Measurements from ENCODE around the gene APBB2. TPM values are rescaled to one million over a fixed set of nuclear protein-coding genes. Genes with fewer than 3 reads are reported as not detected.

APBB2 gene
- total and polyA plus RNA-seq, 5 experiments from 2014 or later, result 0.44 to 1.9 TPM; not detected in 3

GRCh38 chr4:40808926-40809457 is 405.4 kb downstream of the APBB2 start:
- POLR2A ChIA-PET, result no interaction called here
- Mint-ChIP-seq H3K27ac (no peak overlapping the region), H3K4me1 (no peaks in the 10 kb centered on the region), H3K4me3 (no peak overlapping the region), H3K36me3 (no peaks in the 10 kb centered on the region), H3K27me3 (peaks cover 0 to 9% (median 0%) of the 10 kb centered on the region in 5 donors), H3K9me3 (no peaks in the 10 kb centered on the region)
- ATAC-seq (no peak), DNase-seq (no peak)

- DNase-seq (no peak), ATAC-seq (no peak)
- H3K4me3 Mint-ChIP-seq, result no peak overlapping the region
- H3K27me3 Mint-ChIP-seq, result peaks cover 0 to 9% (median 2%) of the 10 kb centered on the region in 5 donors
- no peaks in the 10 kb centered on the region for H3K36me3 Mint-ChIP-seq
- no peak overlapping the region for H3K27ac Mint-ChIP-seq
- H3K9me3 Mint-ChIP-seq, result no peaks in the 10 kb centered on the region
- H3K4me1 Mint-ChIP-seq, result peaks cover 0 to 6% (median 0%) of the 10 kb centered on the region in 4 donors
- POLR2A ChIA-PET, result no interaction called here
Measured at GRCh38 chr4:40804598-40804997, 409.7 kb downstream of the APBB2 start.

- POLR2A ChIA-PET, result interaction anchor here (0.7 kb wide), 1 partner anchor 237 kb away, joined by 3 read pairs; no protein-coding TSS in a partner anchor
- Mint-ChIP-seq H3K27me3 (peaks cover 0 to 3% (median 0%) of the 10 kb centered on the region in 5 donors), H3K9me3 (no peaks in the 10 kb centered on the region), H3K36me3 (no peaks in the 10 kb centered on the region), H3K4me1 (peaks cover 0 to 6% (median 0%) of the 10 kb centered on the region in 4 donors), H3K27ac (no peak overlapping the region), H3K4me3 (no peak overlapping the region)
- DNase-seq (no peak), ATAC-seq (no peak)
Measured at GRCh38 chr4:40800064-40800463, 414.3 kb downstream of the APBB2 start.

DNA sequence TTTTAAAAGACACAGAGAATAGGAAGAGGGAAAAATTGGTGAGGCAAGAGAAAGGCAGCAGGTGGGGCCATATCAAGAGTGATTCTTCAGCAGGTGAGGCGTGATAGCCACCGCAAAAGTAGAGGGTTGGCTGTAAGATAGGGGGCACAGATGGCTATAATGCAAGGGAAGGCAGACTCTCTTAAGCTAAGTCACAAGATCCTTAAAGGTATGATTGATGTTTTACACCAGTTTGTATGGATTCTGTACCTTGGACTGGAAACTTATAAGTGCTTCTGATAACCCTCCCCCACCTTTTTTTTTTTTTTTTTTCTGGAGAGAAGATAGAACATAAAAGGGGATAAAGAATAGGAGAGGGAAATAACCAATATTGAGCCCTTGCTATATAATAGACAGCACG is 424.6 kb downstream of the APBB2 start:
- ATAC-seq (no peak), DNase-seq (no peak)
- H3K27ac Mint-ChIP-seq, result no peak overlapping the region
- H3K4me1 Mint-ChIP-seq, result no peaks in the 10 kb centered on the region
- no peak overlapping the region for H3K4me3 Mint-ChIP-seq
- H3K36me3 Mint-ChIP-seq, result no peaks in the 10 kb centered on the region
- peaks cover 1 to 11% (median 2%) of the 10 kb centered on the region in 5 donors for H3K27me3 Mint-ChIP-seq
- POLR2A ChIA-PET, result no interaction called here
- no peaks in the 10 kb centered on the region for H3K9me3 Mint-ChIP-seq

DNA sequence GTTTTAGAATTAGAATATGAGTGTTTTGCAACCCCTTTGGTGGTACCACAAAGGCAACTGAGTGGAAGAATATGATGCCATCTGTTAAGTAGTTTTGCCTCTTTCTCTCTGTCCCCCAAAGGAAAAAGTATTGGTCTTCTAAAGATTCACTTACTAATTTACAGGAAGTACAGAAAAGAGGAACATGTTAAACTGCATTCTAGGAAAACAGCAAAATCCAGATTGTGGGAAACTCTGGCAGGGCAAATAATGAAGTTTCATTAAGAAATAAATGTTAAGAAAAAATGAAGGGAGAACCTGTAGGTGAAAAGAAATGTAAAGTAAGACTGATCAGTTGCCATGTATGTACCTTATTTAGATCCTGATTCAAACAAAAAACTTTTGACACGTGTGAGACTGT is 425.3 kb downstream of the APBB2 start:
- no peak for ATAC-seq
- Mint-ChIP-seq H3K36me3 (no peaks in the 10 kb centered on the region), H3K27ac (no peak overlapping the region), H3K9me3 (no peaks in the 10 kb centered on the region), H3K27me3 (peaks cover 1 to 11% (median 2%) of the 10 kb centered on the region in 5 donors), H3K4me3 (no peak overlapping the region), H3K4me1 (no peaks in the 10 kb centered on the region)
- POLR2A ChIA-PET, result no interaction called here
- DNase-seq, result no peak

- Mint-ChIP-seq H3K27ac (no peak overlapping the region), H3K4me1 (no peaks in the 10 kb centered on the region)
Measured at GRCh38 chr4:40788331-40788730, 426.0 kb downstream of the APBB2 start.

GRCh38 chr4:40785727-40786126 is 428.6 kb downstream of the APBB2 start:
- Mint-ChIP-seq H3K4me1 (no peaks in the 10 kb centered on the region), H3K27ac (no peak overlapping the region), H3K9me3 (no peaks in the 10 kb centered on the region), H3K36me3 (no peaks in the 10 kb centered on the region), H3K27me3 (peaks cover 0 to 11% (median 2%) of the 10 kb centered on the region in 5 donors), H3K4me3 (no peak overlapping the region)
- DNase-seq, result no peak
- no peak for ATAC-seq
- POLR2A ChIA-PET, result no interaction called here

More at GRCh38 chr4:40788331-40788730, 426.0 kb downstream of the APBB2 start:
- Mint-ChIP-seq H3K9me3 (no peaks in the 10 kb centered on the region), H3K36me3 (no peaks in the 10 kb centered on the region), H3K27me3 (peaks cover 1 to 11% (median 2%) of the 10 kb centered on the region in 5 donors), H3K4me3 (no peak overlapping the region)
- POLR2A ChIA-PET, result no interaction called here
- ATAC-seq, result no peak
- DNase-seq, result no peak

DNA sequence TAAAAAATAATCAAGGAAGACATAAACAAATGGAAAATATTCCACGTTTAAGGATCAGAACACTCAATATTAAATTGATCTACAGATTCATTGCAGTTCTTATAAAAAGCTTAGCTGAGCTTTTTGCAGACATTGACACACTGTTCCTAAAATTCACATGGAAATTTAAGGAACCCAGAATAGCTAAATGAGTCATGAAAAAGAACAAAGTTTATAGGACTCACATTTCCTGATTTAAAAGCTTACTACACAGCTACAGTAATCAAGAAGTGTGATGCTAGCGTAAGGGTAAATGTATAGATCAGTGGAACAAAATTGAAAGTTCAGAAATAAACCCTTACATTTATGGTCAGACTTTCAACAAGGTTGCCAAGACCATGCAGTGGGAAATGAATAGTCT is 431.5 kb downstream of the APBB2 start:
- no peak for DNase-seq
- POLR2A ChIA-PET, result no interaction called here
- H3K9me3 Mint-ChIP-seq, result peaks cover 0 to 10% (median 2%) of the 10 kb centered on the region in 9 donors
- ATAC-seq, result no peak
- H3K27ac Mint-ChIP-seq, result no peak overlapping the region
- no peaks in the 10 kb centered on the region for H3K4me1 Mint-ChIP-seq
- peaks cover 0 to 4% (median 0%) of the 10 kb centered on the region in 3 donors for H3K36me3 Mint-ChIP-seq
- H3K4me3 Mint-ChIP-seq, result no peak overlapping the region
- peaks cover 0 to 7% (median 3%) of the 10 kb centered on the region in 5 donors for H3K27me3 Mint-ChIP-seq

DNA sequence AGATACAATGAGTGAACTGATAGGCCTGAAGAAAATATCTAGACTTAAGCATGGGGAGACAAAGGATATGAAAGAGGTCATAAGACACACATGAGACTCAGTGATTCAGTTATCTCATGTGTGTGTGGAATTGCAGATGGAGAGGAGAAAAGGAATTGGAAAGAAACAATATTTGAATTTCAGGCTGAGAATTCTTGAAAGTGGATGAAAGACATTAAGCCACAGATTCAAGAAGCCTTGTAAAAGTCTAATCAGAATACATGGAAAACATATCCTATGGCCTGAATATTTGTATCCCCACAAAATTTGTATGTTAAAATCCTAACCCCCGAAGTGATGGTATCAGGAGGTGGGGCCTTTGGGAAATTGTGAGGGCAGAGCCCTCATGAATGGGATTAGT is 436.3 kb downstream of the APBB2 start:
- H3K4me1 Mint-ChIP-seq, result no peaks in the 10 kb centered on the region
- peaks cover 0 to 9% (median 0%) of the 10 kb centered on the region in 3 donors for H3K36me3 Mint-ChIP-seq
- no peak overlapping the region for H3K4me3 Mint-ChIP-seq
- H3K27me3 Mint-ChIP-seq, result peaks cover 0 to 7% (median 4%) of the 10 kb centered on the region in 5 donors
- ATAC-seq (no peak), DNase-seq (no peak)
- H3K9me3 Mint-ChIP-seq, result peaks cover 0 to 15% (median 3%) of the 10 kb centered on the region in 9 donors
- POLR2A ChIA-PET, result no interaction called here
- H3K27ac Mint-ChIP-seq, result no peak overlapping the region

- DNase-seq (no peak), ATAC-seq (no peak)
- POLR2A ChIA-PET, result no interaction called here
- Mint-ChIP-seq H3K36me3 (no peaks in the 10 kb centered on the region), H3K4me3 (no peak overlapping the region), H3K9me3 (peaks cover 0 to 3% (median 0%) of the 10 kb centered on the region in 9 donors), H3K27ac (no peak overlapping the region), H3K27me3 (peaks cover 6 to 14% (median 7%) of the 10 kb centered on the region in 5 donors), H3K4me1 (no peaks in the 10 kb centered on the region)
Measured at GRCh38 chr4:40769266-40769665, 445.1 kb downstream of the APBB2 start.

DNA sequence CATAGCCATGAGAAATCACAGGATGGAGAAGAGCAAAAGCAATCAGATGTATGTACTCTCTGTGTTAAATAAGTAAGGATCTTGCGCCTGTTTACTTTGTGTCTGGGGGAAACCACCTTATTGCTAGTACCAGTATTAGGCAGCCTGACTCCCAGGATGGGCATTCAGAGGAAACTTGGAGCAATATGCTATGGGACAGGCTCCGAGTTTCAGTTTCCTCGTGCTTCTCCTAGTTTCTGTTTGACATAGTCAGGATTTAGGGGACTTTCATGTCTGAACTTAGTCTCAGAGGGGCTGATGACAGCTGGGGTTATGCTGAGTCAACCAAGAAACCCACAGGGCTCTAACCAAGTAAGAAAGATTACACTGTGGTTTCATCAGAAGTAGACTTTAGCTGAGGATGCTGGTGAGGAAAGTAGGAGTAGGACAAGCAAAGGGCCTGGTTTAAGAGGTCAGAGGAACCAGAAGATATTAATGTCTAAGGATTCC is 451.1 kb downstream of the APBB2 start:
- H3K27ac Mint-ChIP-seq, result no peak overlapping the region
- H3K36me3 Mint-ChIP-seq, result no peaks in the 10 kb centered on the region
- no peak overlapping the region for H3K4me3 Mint-ChIP-seq
- POLR2A ChIA-PET, result no interaction called here
- no peak for DNase-seq
- H3K9me3 Mint-ChIP-seq, result peaks cover 0 to 3% (median 0%) of the 10 kb centered on the region in 9 donors
- H3K27me3 Mint-ChIP-seq, result peaks cover 0 to 2% (median 0%) of the 10 kb centered on the region in 5 donors
- H3K4me1 Mint-ChIP-seq, result peaks cover 0 to 10% (median 3%) of the 10 kb centered on the region in 4 donors
- ATAC-seq, result peak in 1 of 2 donors; percentile 49
